ENCODE measurements around the gene TBC1D20. TPM values are rescaled to one million over a fixed set of nuclear protein-coding genes. Genes with fewer than 3 reads are reported as not detected.

Gene TBC1D20
- total RNA-seq, 1 donor from 2014 or later = 64.0 TPM

GRCh38 chr20:434661-435419 lies 27.5 kb downstream of the TBC1D20 start:
- no peak for DNase-seq (ENCODE audit: low spot score)
- Mint-ChIP-seq H3K4me3 (ENCODE audit: unreplicated experiment) (no peak overlapping the region), H3K27ac (ENCODE audit: unreplicated experiment) (no peak overlapping the region), H3K4me1 (ENCODE audit: low read depth) (peaks cover 8% of the 10 kb centered on the region), H3K9me3 (ENCODE audit: low read depth) (no peaks in the 10 kb centered on the region), H3K27me3 (ENCODE audit: low read depth) (no peaks in the 10 kb centered on the region), H3K36me3 (ENCODE audit: low read depth) (peaks cover 30% of the 10 kb centered on the region)
- TF ChIP-seq CTCF (IDR thresholded peaks at IDR 0.05) = no peak

GRCh38 chr20:434221-434620 lies 28.1 kb downstream of the TBC1D20 start:
- Mint-ChIP-seq H3K27ac (ENCODE audit: unreplicated experiment) (peak overlapping the region; percentile 8), H3K9me3 (ENCODE audit: low read depth) (no peaks in the 10 kb centered on the region), H3K4me1 (ENCODE audit: low read depth) (peaks cover 8% of the 10 kb centered on the region), H3K27me3 (ENCODE audit: low read depth) (no peaks in the 10 kb centered on the region), H3K4me3 (ENCODE audit: unreplicated experiment) (no peak overlapping the region), H3K36me3 (ENCODE audit: low read depth) (peaks cover 27% of the 10 kb centered on the region)
- TF ChIP-seq CTCF (IDR thresholded peaks at IDR 0.05) = no peak
- DNase-seq (ENCODE audit: low spot score) = no peak

GRCh38 chr20:433300-433975 lies 28.9 kb downstream of the TBC1D20 start:
- no peaks in the 10 kb centered on the region for H3K27me3 Mint-ChIP-seq (ENCODE audit: low read depth)
- H3K4me1 Mint-ChIP-seq (ENCODE audit: low read depth) = peaks cover 8% of the 10 kb centered on the region
- DNase-seq (ENCODE audit: low spot score) = no peak
- no peak for TF ChIP-seq CTCF (IDR thresholded peaks at IDR 0.05)
- H3K36me3 Mint-ChIP-seq (ENCODE audit: low read depth) = peaks cover 23% of the 10 kb centered on the region
- H3K9me3 Mint-ChIP-seq (ENCODE audit: low read depth) = no peaks in the 10 kb centered on the region
- H3K27ac Mint-ChIP-seq (ENCODE audit: unreplicated experiment) = peak overlapping the region; percentile 78
- H3K4me3 Mint-ChIP-seq (ENCODE audit: unreplicated experiment) = no peak overlapping the region

GRCh38 chr20:432677-433299 lies 29.5 kb downstream of the TBC1D20 start:
- no peak for DNase-seq (ENCODE audit: low spot score)
- TF ChIP-seq CTCF (IDR thresholded peaks at IDR 0.05) = no peak
- Mint-ChIP-seq H3K27me3 (ENCODE audit: low read depth) (no peaks in the 10 kb centered on the region), H3K9me3 (ENCODE audit: low read depth) (no peaks in the 10 kb centered on the region), H3K4me1 (ENCODE audit: low read depth) (peaks cover 8% of the 10 kb centered on the region), H3K27ac (ENCODE audit: unreplicated experiment) (peak overlapping the region; percentile 78), H3K4me3 (ENCODE audit: unreplicated experiment) (no peak overlapping the region), H3K36me3 (ENCODE audit: low read depth) (peaks cover 23% of the 10 kb centered on the region)

GRCh38 chr20:432208-432607 lies 30.1 kb downstream of the TBC1D20 start:
- DNase-seq (ENCODE audit: low spot score) = no peak
- no peak overlapping the region for H3K27ac Mint-ChIP-seq (ENCODE audit: unreplicated experiment)
- peaks cover 20% of the 10 kb centered on the region for H3K36me3 Mint-ChIP-seq (ENCODE audit: low read depth)
- H3K9me3 Mint-ChIP-seq (ENCODE audit: low read depth) = no peaks in the 10 kb centered on the region
- no peak for TF ChIP-seq CTCF (IDR thresholded peaks at IDR 0.05)
- no peak overlapping the region for H3K4me3 Mint-ChIP-seq (ENCODE audit: unreplicated experiment)
- no peaks in the 10 kb centered on the region for H3K27me3 Mint-ChIP-seq (ENCODE audit: low read depth)
- H3K4me1 Mint-ChIP-seq (ENCODE audit: low read depth) = peaks cover 8% of the 10 kb centered on the region
